GM12878 (cell line): ENCODE measurements around the gene TRIM71. TPM values are rescaled to one million over a fixed set of nuclear protein-coding genes. Genes with fewer than 3 reads are reported as not detected.

ENCODE experiments used
- ATAC-seq: fragments of 200-7000 bp; cut with Tn5 transposase; 3 replicates; pipeline ENCODE4 v1.9.1; 2020; ENCODE audit warnings: mild to moderate bottlenecking, moderate library complexity
- BruUV-seq: library from RNA; stranded (reverse); fragments of 400-500 nt; replicated peaks from 2 replicates; lab custom pipeline; 2021; lab: Mats Ljungman, UMichigan
- CTCF ChIA-PET: fragments of 300-600 bp; sonication (Branson Sonifier 250); formaldehyde crosslinking; extraction: SDS; loops from one replicate; lab custom pipeline; 2021; ENCODE audit warnings: inconsistent platforms; lab: Yijun Ruan, JAX
- POLR2A ChIA-PET: fragments of 350-600 bp; formaldehyde crosslinking; extraction: SDS; loops from one replicate; lab custom pipeline; 2021; ENCODE audit warnings: inconsistent platforms; lab: Charles Lee
- RAD21 ChIA-PET: fragments of 300-600 bp; sonication (Branson Sonifier 250); formaldehyde crosslinking; loops from one replicate; lab custom pipeline; 2023; ENCODE audit warnings: antibody characterized with exemption; ENCODE audit not compliant: unreplicated experiment; lab: Charles Lee
- SMC1A ChIA-PET: fragments of 300-600 bp; sonication (Branson Sonifier 250); formaldehyde crosslinking; loops from one replicate; lab custom pipeline; 2023; ENCODE audit not compliant: unreplicated experiment, uncharacterized antibody; lab: Charles Lee
- DNase-seq: peaks from one replicate; pipeline ENCODE4 v3.0.0-alpha.2; 2011; ENCODE audit warnings: low read depth, low spot score
- FAIRE-seq: peaks from 3 replicates; lab custom pipeline; 2011; peaks lifted over from hg19 to GRCh38; lab: Jason Lieb, UNC
- H2AFZ ChIP-seq: 2 replicates; pipeline ENCODE4 v1.6.0; 2011; ENCODE audit warnings: low read depth, low read length, control low read depth; ENCODE audit not compliant: control insufficient read depth
- H3K27ac ChIP-seq: 2 replicates; pipeline ENCODE4 v1.5.1; 2011; ENCODE audit warnings: control low read depth; ENCODE audit not compliant: control insufficient read depth, insufficient read depth
- H3K27me3 ChIP-seq, 2 experiments: replicated peaks in 1 of 2; 2 replicates each; pipeline versions ENCODE4 v1.6.0 to v1.6.1; 2011; ENCODE audit warnings: low read length in 1 of 2; ENCODE audit not compliant: control insufficient read depth in 2 of 2, insufficient read depth in 2 of 2
- H3K36me3 ChIP-seq, 2 experiments: 2 replicates each; pipeline ENCODE4 v1.5.1; 2011; ENCODE audit warnings: low read length in 1 of 2; ENCODE audit not compliant: control insufficient read depth in 2 of 2, insufficient read depth in 2 of 2
- H3K4me1 ChIP-seq: 2 replicates; pipeline ENCODE4 v1.6.1; 2011; ENCODE audit warnings: mild to moderate bottlenecking, low read length, moderate library complexity, mixed read lengths; ENCODE audit not compliant: control insufficient read depth, insufficient read depth
- H3K4me2 ChIP-seq: 2 replicates; pipeline ENCODE4 v1.6.0; 2011; ENCODE audit warnings: control low read depth; ENCODE audit not compliant: control insufficient read depth, insufficient read depth
- H3K4me3 ChIP-seq: fragments of 200-600 bp; sonication (generic); 2 replicates; pipeline ENCODE4 v1.5.1; 2016
- H3K79me2 ChIP-seq: 2 replicates; pipeline ENCODE4 v1.6.0; 2011; ENCODE audit warnings: low read length; ENCODE audit not compliant: control insufficient read depth, insufficient read depth
- H3K9ac ChIP-seq: 2 replicates; pipeline ENCODE4 v1.8.0; 2011; ENCODE audit warnings: low read length, control low read depth, mixed read lengths; ENCODE audit not compliant: control insufficient read depth, insufficient read depth
- H3K9me3 ChIP-seq: replicated peaks from 3 replicates; pipeline ENCODE4 v1.5.1; 2011; ENCODE audit warnings: mild to moderate bottlenecking, low read length; ENCODE audit not compliant: control insufficient read depth, insufficient read depth
- H4K20me1 ChIP-seq: 2 replicates; pipeline ENCODE4 v1.6.0; 2011; ENCODE audit not compliant: control insufficient read depth, insufficient read depth
- ASH2L ChIP-seq: fragments of 300-600, 200-600 bp; sonication (generic); IDR thresholded peaks from 2 replicates; pipeline ENCODE4 v1.6.1; 2017; ENCODE audit warnings: low read depth, mild to moderate bottlenecking, borderline replicate concordance
- BRCA1 ChIP-seq: IDR thresholded peaks from 2 replicates; pipeline ENCODE4 v1.6.1; 2011; ENCODE audit warnings: low read depth, low read length, improper control_type of control experiment
- CBFB ChIP-seq: IDR thresholded peaks from 2 replicates; pipeline ENCODE4 v1.6.1; 2016; ENCODE audit warnings: antibody characterized with exemption, low read depth
- GABPA ChIP-seq: IDR thresholded peaks from 2 replicates; pipeline ENCODE4 v1.6.1; 2014; ENCODE audit warnings: antibody characterized with exemption, low read depth, mild to moderate bottlenecking, inconsistent platforms
- JUND ChIP-seq: IDR thresholded peaks from 2 replicates; pipeline ENCODE4 v1.6.1; 2012; ENCODE audit warnings: low read depth, mild to moderate bottlenecking, low read length, improper control_type of control experiment, moderate library complexity
- REST ChIP-seq: IDR thresholded peaks from 2 replicates; pipeline ENCODE4 v1.6.1; 2012; ENCODE audit warnings: mild to moderate bottlenecking, low read depth, low read length
- RUNX3 ChIP-seq: IDR thresholded peaks from 2 replicates; pipeline ENCODE4 v1.6.1; 2012; ENCODE audit warnings: low read length, inconsistent platforms
- SRF ChIP-seq, 2 experiments: IDR thresholded peaks; 2 replicates each; pipeline ENCODE4 v1.6.1; 2011; ENCODE audit warnings: low read depth in 2 of 2, low read length in 2 of 2, mild to moderate bottlenecking in 1 of 2, moderate library complexity in 1 of 2
- TBL1XR1 ChIP-seq: IDR thresholded peaks from 2 replicates; pipeline ENCODE4 v1.6.1; 2012; ENCODE audit warnings: low read depth, low read length, improper control_type of control experiment
- YBX1 ChIP-seq: fragments of 450-650 bp; IDR thresholded peaks from 2 replicates; pipeline ENCODE4 v1.6.1; 2016; ENCODE audit warnings: antibody characterized with exemption
- YY1 ChIP-seq: IDR thresholded peaks from 2 replicates; pipeline ENCODE4 v1.6.1; 2011; ENCODE audit warnings: low read depth, mild to moderate bottlenecking, low read length
- ZBTB40 ChIP-seq: fragments of 450-650 bp; IDR thresholded peaks from 2 replicates; pipeline ENCODE4 v1.6.1; 2016; ENCODE audit warnings: mild to moderate bottlenecking, moderate library complexity, borderline replicate concordance
- ZNF207 ChIP-seq: fragments of 450-650 bp; IDR thresholded peaks from 2 replicates; pipeline ENCODE4 v1.6.1; 2014; ENCODE audit warnings: antibody characterized with exemption, mild to moderate bottlenecking, borderline replicate concordance
- ZNF24 ChIP-seq: fragments of 450-650 bp; IDR thresholded peaks from 2 replicates; pipeline ENCODE4 v1.6.1; 2017; ENCODE audit warnings: antibody characterized with exemption, mild to moderate bottlenecking
- ZNF274 ChIP-seq: IDR thresholded peaks from one replicate; pipeline ENCODE4 v1.8.0; 2011; ENCODE audit not compliant: insufficient read length, insufficient read depth
- WGBS: methylation state at CpG from one replicate; pipeline ENCODE4 v1.1.6; 2016; ENCODE audit warnings: low lambda C conversion rate; ENCODE audit not compliant: insufficient replicate concordance, insufficient coverage; ENCODE audit errors: missing lambda C conversion rate; 5-methylcytosine and 5-hydroxymethylcytosine counted together
- in situ Hi-C: fragments of 300-500 bp; cut with MboI; formaldehyde crosslinking; loops from 9 replicates; pipeline ENCODE4 v1.14.3; 2018; ENCODE audit warnings: mixed read lengths
- intact Hi-C: fragments of 100-400 bp; cut with micrococcal nuclease; formaldehyde crosslinking; loops from one replicate; pipeline ENCODE4 v1.14.2; 2022; ENCODE audit not compliant: unreplicated experiment
- polyA plus RNA-seq, 11 experiments: library from polyadenylated mRNA; depleted of rRNA in 4 of 11; unstranded in 6 of 11; stranded (reverse) in 5 of 11; fragments of >200 nt; fragmentation: Nextera tagmentation in 4 of 11; fragmentation: Illumina TruSeq in 1 of 11; extraction: Ambion mirVana in 4 of 11; extraction: Trizol in 1 of 11; gene quantifications; 1 replicate in 1 of 11; 2 replicates in 10 of 11; pipeline versions ENCODE4 v1.2.1 to v1.2.3, GENCODE V29; 2011 to 2016; ENCODE audit warnings: inconsistent platforms in 2 of 11, missing spikeins in 2 of 11, low read depth in 1 of 11
- total RNA-seq, 4 experiments: library from RNA; depleted of rRNA in 3 of 4; stranded (reverse); fragments of >200 nt in 3 of 4; fragmentation: Illumina TruSeq in 1 of 4; extraction: Trizol in 1 of 4; gene quantifications; 2 replicates each; pipeline versions ENCODE4 v1.2.1 to v1.2.3, GENCODE V29; 2013 to 2021
- TF ChIP-seq, protein P1 (sequence below): IDR thresholded peaks from 2 replicates; pipeline ENCODE4 v1.6.1; 2012; ENCODE audit warnings: low read depth, low read length, improper control_type of control experiment

TRIM71 gene
- total and polyA plus RNA-seq, 10 of the 15 experiments (the other 5 are each of a cell fraction or from before 2014, with no cell fraction given) = 0.02 to 1.8 (median 0.16) TPM

GRCh38 chr3:32819551-32820348, 2.0 kb downstream of the TRIM71 start:
- ATAC-seq (no peak), FAIRE-seq (no peak), DNase-seq (no peak)
- H3K4me2 ChIP-seq = no peak overlapping the region
- 81% methylated on average over 41 of the region's 41 CpGs for WGBS
- TF ChIP-seq YBX1 (no peak), REST (no peak), BRCA1 (no peak), GABPA (no peak), TBL1XR1 (no peak), YY1 (no peak), ZBTB40 (no peak), ASH2L (no peak), ZNF24 (no peak), JUND (no peak), CBFB (no peak), RUNX3 (no peak), SRF (IDR thresholded peaks at IDR 0.05; ENCODE audit: low read depth in 2 of 2, low read length in 2 of 2) (no peak), ZNF207 (no peak), ZNF274 (no peak)
- TF ChIP-seq, protein P1, sequence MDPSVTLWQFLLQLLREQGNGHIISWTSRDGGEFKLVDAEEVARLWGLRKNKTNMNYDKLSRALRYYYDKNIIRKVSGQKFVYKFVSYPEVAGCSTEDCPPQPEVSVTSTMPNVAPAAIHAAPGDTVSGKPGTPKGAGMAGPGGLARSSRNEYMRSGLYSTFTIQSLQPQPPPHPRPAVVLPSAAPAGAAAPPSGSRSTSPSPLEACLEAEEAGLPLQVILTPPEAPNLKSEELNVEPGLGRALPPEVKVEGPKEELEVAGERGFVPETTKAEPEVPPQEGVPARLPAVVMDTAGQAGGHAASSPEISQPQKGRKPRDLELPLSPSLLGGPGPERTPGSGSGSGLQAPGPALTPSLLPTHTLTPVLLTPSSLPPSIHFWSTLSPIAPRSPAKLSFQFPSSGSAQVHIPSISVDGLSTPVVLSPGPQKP = no peak
- ChIA-PET POLR2A (no interaction called here), CTCF (interaction anchor here (0.9 to 1.4 kb wide), 6 partner anchors 14 to 86 kb away, joined by 3 to 5 read pairs (median 4); no protein-coding TSS in a partner anchor), RAD21 (no interaction called here), SMC1A (interaction anchor here (0.9 to 1.5 kb wide), 4 partner anchors 22 to 102 kb away, joined by 3 to 4 read pairs (median 3); no protein-coding TSS in a partner anchor)
- no peaks in the 10 kb centered on the region for H3K4me1 ChIP-seq
- no peak overlapping the region for H3K4me3 ChIP-seq
- H4K20me1 ChIP-seq = no peaks in the 10 kb centered on the region
- BruUV-seq = no TSS peak
- no peak overlapping the region for H3K27ac ChIP-seq
- intact Hi-C loops = loop anchor here (10.0 kb wide), 1 partner anchor 85 kb away; no protein-coding TSS in a partner anchor
- no peak overlapping the region for H2AFZ ChIP-seq
- H3K27me3 ChIP-seq = peaks cover 16 to 19% of the 10 kb centered on the region in 2 experiments
- no peaks in the 10 kb centered on the region for H3K36me3 ChIP-seq
- H3K9ac ChIP-seq = no peak overlapping the region
- in situ Hi-C loops = no loop called here
- H3K79me2 ChIP-seq = no peaks in the 10 kb centered on the region
- H3K9me3 ChIP-seq = no peaks in the 10 kb centered on the region
